ENCODE data around the gene LCP1.
A peak's percentile ranks its signal among the peaks of the same experiment; 100 is the strongest.

LCP1 gene

GRCh38 chr13:46101484-46102254 is 80.3 kb downstream of the LCP1 start:
- Histone ChIP-seq H3K36me3 (ENCODE audit: insufficient read depth, low read length) (no peaks in the 10 kb centered on the region), H3K9ac (ENCODE audit: low read depth, low read length) (no peak overlapping the region), H4K20me1 (ENCODE audit: insufficient read depth, low read length) (no peaks in the 10 kb centered on the region), H3K4me3 (ENCODE audit: low read depth in 1 of 2, low read length in 2 of 2) (no peak overlapping the region), H3K4me2 (ENCODE audit: insufficient read depth, low read length) (no peak overlapping the region), H3K9me3 (ENCODE audit: insufficient read depth, low read length, severe bottlenecking) (no peaks in the 10 kb centered on the region), H3K4me1 (ENCODE audit: insufficient read depth, low read length) (no peaks in the 10 kb centered on the region), H2AFZ (ENCODE audit: low read depth, low read length) (no peak overlapping the region), H3K27me3 (ENCODE audit: insufficient read depth, low read length, poor library complexity) (no peaks in the 10 kb centered on the region), H3K79me2 (ENCODE audit: insufficient read depth, low read length) (no peaks in the 10 kb centered on the region), H3K27ac (ENCODE audit: low read length) (no peak overlapping the region)
- TF ChIP-seq EZH2 (IDR thresholded peaks at IDR 0.05; ENCODE audit: borderline replicate concordance, low read depth, low read length, severe bottlenecking): no peak
- TF ChIP-seq, protein P1, sequence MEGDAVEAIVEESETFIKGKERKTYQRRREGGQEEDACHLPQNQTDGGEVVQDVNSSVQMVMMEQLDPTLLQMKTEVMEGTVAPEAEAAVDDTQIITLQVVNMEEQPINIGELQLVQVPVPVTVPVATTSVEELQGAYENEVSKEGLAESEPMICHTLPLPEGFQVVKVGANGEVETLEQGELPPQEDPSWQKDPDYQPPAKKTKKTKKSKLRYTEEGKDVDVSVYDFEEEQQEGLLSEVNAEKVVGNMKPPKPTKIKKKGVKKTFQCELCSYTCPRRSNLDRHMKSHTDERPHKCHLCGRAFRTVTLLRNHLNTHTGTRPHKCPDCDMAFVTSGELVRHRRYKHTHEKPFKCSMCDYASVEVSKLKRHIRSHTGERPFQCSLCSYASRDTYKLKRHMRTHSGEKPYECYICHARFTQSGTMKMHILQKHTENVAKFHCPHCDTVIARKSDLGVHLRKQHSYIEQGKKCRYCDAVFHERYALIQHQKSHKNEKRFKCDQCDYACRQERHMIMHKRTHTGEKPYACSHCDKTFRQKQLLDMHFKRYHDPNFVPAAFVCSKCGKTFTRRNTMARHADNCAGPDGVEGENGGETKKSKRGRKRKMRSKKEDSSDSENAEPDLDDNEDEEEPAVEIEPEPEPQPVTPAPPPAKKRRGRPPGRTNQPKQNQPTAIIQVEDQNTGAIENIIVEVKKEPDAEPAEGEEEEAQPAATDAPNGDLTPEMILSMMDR (IDR thresholded peaks at IDR 0.05; ENCODE audit: borderline replicate concordance, extremely low read depth, low read length, poor library complexity, severe bottlenecking): no peak
- DNase-seq: no peak
- ATAC-seq (ENCODE audit: insufficient read depth, low read depth): peak; percentile 24; the same call in 1 of the 3 replicates

DNA sequence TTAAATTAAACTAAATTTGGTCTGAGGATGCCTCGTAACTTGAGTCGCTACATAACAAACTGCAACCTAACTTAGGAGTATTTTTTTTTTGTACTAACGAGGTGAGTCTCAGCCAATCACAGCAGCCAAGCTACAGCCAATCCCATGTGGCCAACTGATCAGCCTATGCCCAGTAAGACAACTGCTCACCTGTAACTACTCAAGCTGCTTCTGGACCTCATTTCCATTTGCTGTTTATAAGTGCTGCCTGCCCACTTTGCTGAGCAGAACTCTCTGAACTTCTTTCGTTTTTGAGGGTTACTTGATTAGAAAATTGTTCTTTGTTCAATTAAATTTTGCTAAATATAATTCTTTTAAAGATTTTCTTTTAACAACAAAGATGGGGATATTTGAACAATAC is 81.0 kb downstream of the LCP1 start:
- no peaks in the 10 kb centered on the region for H4K20me1 ChIP-seq (ENCODE audit: insufficient read depth, low read length)
- ATAC-seq (ENCODE audit: insufficient read depth, low read depth) (no peak), DNase-seq (no peak)
- TF ChIP-seq, protein P1 (IDR thresholded peaks at IDR 0.05; ENCODE audit: borderline replicate concordance, extremely low read depth, low read length, poor library complexity, severe bottlenecking): no peak
- no peak for TF ChIP-seq EZH2 (IDR thresholded peaks at IDR 0.05; ENCODE audit: borderline replicate concordance, low read depth, low read length, severe bottlenecking)
- no peaks in the 10 kb centered on the region for H3K27me3 ChIP-seq (ENCODE audit: insufficient read depth, low read length, poor library complexity)
- H3K4me2 ChIP-seq (ENCODE audit: insufficient read depth, low read length): no peak overlapping the region
- no peaks in the 10 kb centered on the region for H3K79me2 ChIP-seq (ENCODE audit: insufficient read depth, low read length)
- no peaks in the 10 kb centered on the region for H3K9me3 ChIP-seq (ENCODE audit: insufficient read depth, low read length, severe bottlenecking)
- no peak overlapping the region for H3K27ac ChIP-seq (ENCODE audit: low read length)
- no peak overlapping the region for H2AFZ ChIP-seq (ENCODE audit: low read depth, low read length)
- no peaks in the 10 kb centered on the region for H3K4me1 ChIP-seq (ENCODE audit: insufficient read depth, low read length)
- no peak overlapping the region for H3K9ac ChIP-seq (ENCODE audit: low read depth, low read length)
- H3K4me3 ChIP-seq (ENCODE audit: low read depth in 1 of 2, low read length in 2 of 2): no peak overlapping the region
- no peaks in the 10 kb centered on the region for H3K36me3 ChIP-seq (ENCODE audit: insufficient read depth, low read length)

DNA sequence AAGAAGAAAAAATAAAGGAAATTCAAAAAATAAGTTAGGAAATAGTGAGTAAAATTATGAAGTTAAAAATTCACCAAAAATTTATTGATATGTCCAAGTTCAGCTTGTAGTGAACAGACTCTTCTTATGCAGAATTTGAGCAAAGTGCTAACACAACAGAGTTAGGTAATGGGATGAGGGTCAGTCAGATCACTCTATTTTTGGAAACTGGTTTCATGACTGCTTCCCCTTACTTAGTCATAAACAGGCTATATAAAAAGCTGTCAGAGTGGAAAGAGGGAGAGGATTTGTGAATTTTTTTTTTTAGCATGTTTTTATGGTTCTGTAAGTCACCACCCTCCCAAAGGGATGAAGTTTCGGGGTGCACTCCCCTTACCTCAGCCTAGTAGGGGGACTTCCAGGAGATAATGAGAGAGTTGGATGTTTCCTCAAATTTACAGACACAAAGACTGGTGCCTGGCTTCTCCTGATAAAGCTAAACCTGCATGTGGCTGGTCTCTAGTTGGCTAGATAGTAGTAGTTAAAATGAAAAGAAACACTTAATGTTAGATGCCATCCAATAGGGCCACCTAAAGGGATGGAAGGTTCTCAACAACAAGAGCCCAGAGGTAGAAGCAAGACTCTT is 81.7 kb downstream of the LCP1 start:
- no peak overlapping the region for H3K4me2 ChIP-seq (ENCODE audit: insufficient read depth, low read length)
- H3K27ac ChIP-seq (ENCODE audit: low read length): no peak overlapping the region
- H3K79me2 ChIP-seq (ENCODE audit: insufficient read depth, low read length): no peaks in the 10 kb centered on the region

More for the DNA sequence above, 81.7 kb downstream of the LCP1 start:
- Histone ChIP-seq H3K9ac (ENCODE audit: low read depth, low read length) (no peak overlapping the region), H3K4me3 (ENCODE audit: low read depth in 1 of 2, low read length in 2 of 2) (no peak overlapping the region), H3K36me3 (ENCODE audit: insufficient read depth, low read length) (no peaks in the 10 kb centered on the region), H3K27me3 (ENCODE audit: insufficient read depth, low read length, poor library complexity) (no peaks in the 10 kb centered on the region), H2AFZ (ENCODE audit: low read depth, low read length) (no peak overlapping the region), H4K20me1 (ENCODE audit: insufficient read depth, low read length) (no peaks in the 10 kb centered on the region), H3K4me1 (ENCODE audit: insufficient read depth, low read length) (no peaks in the 10 kb centered on the region), H3K9me3 (ENCODE audit: insufficient read depth, low read length, severe bottlenecking) (no peaks in the 10 kb centered on the region)
- ATAC-seq (ENCODE audit: insufficient read depth, low read depth) (no peak), DNase-seq (no peak)
- no peak for TF ChIP-seq EZH2 (IDR thresholded peaks at IDR 0.05; ENCODE audit: borderline replicate concordance, low read depth, low read length, severe bottlenecking)
- TF ChIP-seq, protein P1 (IDR thresholded peaks at IDR 0.05; ENCODE audit: borderline replicate concordance, extremely low read depth, low read length, poor library complexity, severe bottlenecking): no peak

Measured in DND-41 (cell line).